ENCODE data around the gene ZNF317. TPM values are rescaled to one million over a fixed set of nuclear protein-coding genes. Genes with fewer than 3 reads are reported as not detected.
A peak's percentile ranks its signal among the peaks of the same experiment; 100 is the strongest.
"Not testable (repeated sequence)": the region's sequence is repeated elsewhere in the genome, so short reads cannot be mapped to it uniquely, and the experiment has no call there.

Gene ZNF317
- total RNA-seq, 2 experiments from 2014 or later: 30.8 to 33.2 TPM

GRCh38 chr19:9189535-9189934 lies 49.3 kb downstream of the ZNF317 start:
- ChIA-PET CTCF (no interaction called here), POLR2A (no interaction called here)
- peaks cover 21% of the 10 kb centered on the region for H3K9me3 Mint-ChIP-seq
- H3K4me3 Mint-ChIP-seq: no peak overlapping the region
- DNase-seq: no peak
- no peaks in the 10 kb centered on the region for H3K4me1 Mint-ChIP-seq
- no peaks in the 10 kb centered on the region for H3K27me3 Mint-ChIP-seq
- no peak overlapping the region for H3K27ac Mint-ChIP-seq
- H3K36me3 Mint-ChIP-seq (ENCODE audit: low read depth): no peaks in the 10 kb centered on the region

- POLR2A ChIA-PET; H3K36me3 Mint-ChIP-seq (ENCODE audit: low read depth); H3K4me1 Mint-ChIP-seq; H3K27me3 Mint-ChIP-seq; H3K27ac Mint-ChIP-seq; DNase-seq; H3K4me3 Mint-ChIP-seq; H3K9me3 Mint-ChIP-seq; CTCF ChIA-PET: not testable (repeated sequence)
These were observed 57.8 kb downstream of the ZNF317 start for GRCh38 chr19:9198044-9198443.

- DNase-seq: peak; percentile 72
- Mint-ChIP-seq H3K9me3 (no peaks in the 10 kb centered on the region), H3K4me3 (no peak overlapping the region), H3K27me3 (no peaks in the 10 kb centered on the region), H3K36me3 (ENCODE audit: low read depth) (no peaks in the 10 kb centered on the region), H3K4me1 (no peaks in the 10 kb centered on the region), H3K27ac (no peak overlapping the region)
- CTCF ChIA-PET: interaction anchor here (0.5 to 2.2 kb wide), 10 partner anchors 11 to 716 kb away, joined by 3 to 9 read pairs (median 3); partner anchors contain the start of genes UBL5, ZNF121 and ZNF266
- POLR2A ChIA-PET: no interaction called here
These were observed 65.4 kb downstream of the ZNF317 start for GRCh38 chr19:9205501-9206113.

Other genes with a start within 250 kb of the ZNF317 start
- under 1 TPM; under 0.01 to 0.03 TPM for gene MUC16, start 130.0 kb upstream of the ZNF317 start, total RNA-seq
- gene OR1M1, start 53.3 kb upstream of the ZNF317 start, total RNA-seq: not detected
- not detected for gene OR7G2, start 32.9 kb upstream of the ZNF317 start, total RNA-seq
- not detected for gene OR7G1, start 24.6 kb upstream of the ZNF317 start, total RNA-seq
- gene OR7G3, start 13.4 kb upstream of the ZNF317 start, total RNA-seq: not detected
- under 1 TPM; 0.08 TPM for gene OR7D2, start 38.6 kb downstream of the ZNF317 start, total RNA-seq
- gene OR7D4, start 79.2 kb downstream of the ZNF317 start, total RNA-seq: not detected
- gene OR7E24, start 110.5 kb downstream of the ZNF317 start, total RNA-seq: not detected
- gene ZNF699, start 169.4 kb downstream of the ZNF317 start, total RNA-seq: 10 to 100 TPM; 10.7 to 11.7 TPM
- 10 to 100 TPM; 15.6 to 18.5 TPM for gene ZNF559, start 183.8 kb downstream of the ZNF317 start, total RNA-seq
- gene ZNF177, start 222.6 kb downstream of the ZNF317 start, total RNA-seq: under 1 TPM; 0.50 to 0.60 TPM